LHCN-M2 (cell line): ENCODE measurements around the gene PPP1R26. TPM values are rescaled to one million over a fixed set of nuclear protein-coding genes. Genes with fewer than 3 reads are reported as not detected.
A peak's percentile ranks its signal among the peaks of the same experiment; 100 is the strongest.

Experiments used
- DNase-seq: peaks from one replicate; pipeline ENCODE4 v3.0.0-alpha.2; 2012; ENCODE audit warnings: low read depth
- total RNA-seq: library from RNA; depleted of rRNA; stranded (reverse); fragments of >200 nt; gene quantifications from 2 replicates; pipeline ENCODE4 v1.2.3, GENCODE V29; 2014

PPP1R26 gene
- total RNA-seq, 1 experiment from 2014 or later = 9.2 TPM

DNA sequence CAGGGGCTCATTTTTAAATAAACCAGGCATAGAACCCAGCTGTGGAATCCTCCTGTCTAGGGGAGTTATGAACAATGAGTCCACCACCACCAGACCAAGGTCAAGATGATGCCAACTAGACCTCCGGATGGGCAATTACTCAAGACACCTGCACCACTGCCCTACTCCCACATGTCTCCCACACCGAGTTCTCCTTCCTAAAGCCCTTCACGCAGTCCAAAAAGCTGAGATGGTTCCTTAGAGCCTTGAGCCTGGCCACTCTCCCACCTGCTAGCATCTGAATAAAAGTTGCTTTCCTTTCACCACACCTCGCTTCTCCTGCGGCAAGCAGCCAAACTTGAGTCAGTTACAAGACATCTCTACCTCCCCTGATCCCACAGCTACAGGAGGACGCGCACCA lies 15.4 kb upstream of the PPP1R26 start:
- DNase-seq = no peak

DNA sequence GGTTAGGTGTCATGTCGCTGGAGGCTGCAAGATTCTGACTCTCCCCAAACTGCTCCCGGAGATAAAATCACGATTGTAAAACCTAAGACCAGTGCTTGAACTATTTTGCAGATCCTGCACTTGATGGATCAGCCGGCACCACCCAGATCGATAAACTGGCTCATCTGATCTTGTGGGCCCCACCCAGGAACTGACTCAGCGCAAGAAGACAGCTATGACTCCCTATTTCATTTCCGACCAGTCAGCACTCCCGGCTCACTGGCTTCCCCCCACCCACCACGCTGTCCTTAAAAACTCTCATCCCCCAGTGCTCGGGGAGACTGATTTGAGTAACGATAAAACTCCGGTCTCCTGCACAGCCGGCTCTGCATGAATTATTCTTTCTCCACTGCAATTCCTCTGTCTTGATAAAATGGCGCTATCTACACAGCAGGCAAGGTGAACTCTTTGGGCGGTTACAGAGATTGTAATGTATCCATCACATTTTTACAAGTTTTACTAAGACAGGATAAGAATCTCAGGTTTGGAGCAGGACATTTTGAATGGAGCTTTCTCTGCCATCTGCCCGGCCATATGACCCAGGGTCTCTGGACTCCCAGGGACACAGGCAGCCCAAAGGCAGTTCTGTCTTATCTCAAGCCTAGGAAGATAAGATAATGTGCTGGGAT lies 10.6 kb upstream of the PPP1R26 start:
- DNase-seq = no peak

DNA sequence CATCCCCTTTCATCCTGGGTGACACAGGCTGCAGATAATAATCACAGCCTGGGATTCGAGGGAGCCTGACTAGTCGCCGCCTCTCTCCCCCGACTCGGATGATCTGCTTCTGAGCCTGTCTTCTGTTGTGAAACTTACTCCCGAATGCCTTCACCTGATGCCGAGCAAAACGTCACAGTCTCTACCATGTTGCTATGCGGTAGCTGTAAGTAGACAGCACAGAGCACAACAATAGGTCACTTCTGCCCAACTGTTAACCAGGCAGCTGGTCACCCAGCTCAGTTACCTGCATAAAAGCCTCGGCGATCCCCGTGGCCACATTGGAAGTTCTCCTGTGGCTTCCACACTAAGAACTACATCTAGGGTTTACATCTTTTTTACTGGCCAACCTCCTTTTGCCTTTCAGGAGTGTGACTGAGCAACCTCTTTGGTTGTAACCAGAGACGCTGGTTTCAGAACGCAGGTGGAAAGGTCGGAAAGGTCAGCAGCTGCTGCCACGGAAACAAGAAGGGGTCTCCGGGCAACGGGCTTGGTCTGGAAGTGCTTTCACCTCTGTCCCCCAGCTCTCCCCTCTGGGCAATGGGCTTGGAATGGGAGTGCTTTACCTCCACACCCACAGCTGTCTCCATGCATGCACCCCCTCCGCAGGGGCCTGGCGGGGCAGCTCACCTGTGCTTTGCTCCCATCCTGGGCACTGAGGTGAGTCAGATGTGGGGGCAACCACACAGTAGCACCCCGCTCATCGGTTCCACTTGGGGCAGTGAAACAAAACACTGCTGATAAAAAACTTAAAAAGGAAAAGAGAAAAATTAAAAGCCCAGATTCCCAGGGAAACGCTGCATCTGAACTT lies 7.6 kb upstream of the PPP1R26 start:
- DNase-seq = no peak

DNA sequence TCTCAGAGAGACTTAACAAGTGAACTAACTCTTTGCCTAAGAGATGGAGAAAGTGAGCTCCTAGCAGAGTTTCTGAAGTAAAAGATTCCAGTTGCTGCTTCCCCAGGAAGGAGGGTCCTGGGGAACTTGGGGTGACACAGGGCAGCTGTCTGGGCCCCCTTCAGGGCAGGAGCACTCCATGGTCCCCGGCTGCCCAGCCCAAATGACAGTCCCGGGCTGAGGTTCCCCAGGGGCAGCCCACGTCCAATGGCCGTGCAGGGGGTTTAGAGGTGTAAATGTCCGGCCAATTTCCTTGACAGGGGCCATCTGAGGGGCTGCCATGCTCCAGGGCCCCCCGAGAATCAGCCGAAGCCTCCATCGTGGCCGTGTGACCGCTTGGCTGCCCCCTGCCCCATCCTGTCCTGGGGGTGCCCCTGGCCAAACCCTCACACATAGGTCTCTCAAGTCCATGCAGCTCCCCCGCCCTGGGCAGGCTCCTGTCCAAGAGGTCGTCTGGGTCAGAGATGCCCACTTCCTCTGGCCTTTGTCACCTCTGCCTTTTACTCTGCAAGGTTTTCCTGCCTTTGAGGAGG lies 5.5 kb upstream of the PPP1R26 start:
- no peak for DNase-seq

DNA sequence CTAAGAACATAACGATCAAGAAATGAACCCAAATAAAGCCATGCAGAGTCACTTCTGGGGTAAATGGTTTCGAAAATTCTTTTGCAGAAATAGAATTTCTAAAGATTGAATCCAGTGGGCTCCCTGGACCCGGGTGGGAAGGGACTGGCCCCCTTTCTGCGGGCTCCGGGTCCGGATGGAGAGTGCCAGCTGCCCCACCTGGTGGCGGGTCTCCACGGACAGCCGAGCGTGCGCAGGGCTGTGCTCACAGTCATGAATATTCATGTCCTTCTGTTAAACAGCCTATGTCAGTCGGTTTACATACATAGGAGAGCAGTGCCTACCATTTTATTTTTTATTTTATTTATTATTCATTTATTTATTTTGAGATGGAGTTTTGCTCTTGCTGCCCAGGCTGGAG lies 4.7 kb upstream of the PPP1R26 start:
- no peak for DNase-seq

DNA sequence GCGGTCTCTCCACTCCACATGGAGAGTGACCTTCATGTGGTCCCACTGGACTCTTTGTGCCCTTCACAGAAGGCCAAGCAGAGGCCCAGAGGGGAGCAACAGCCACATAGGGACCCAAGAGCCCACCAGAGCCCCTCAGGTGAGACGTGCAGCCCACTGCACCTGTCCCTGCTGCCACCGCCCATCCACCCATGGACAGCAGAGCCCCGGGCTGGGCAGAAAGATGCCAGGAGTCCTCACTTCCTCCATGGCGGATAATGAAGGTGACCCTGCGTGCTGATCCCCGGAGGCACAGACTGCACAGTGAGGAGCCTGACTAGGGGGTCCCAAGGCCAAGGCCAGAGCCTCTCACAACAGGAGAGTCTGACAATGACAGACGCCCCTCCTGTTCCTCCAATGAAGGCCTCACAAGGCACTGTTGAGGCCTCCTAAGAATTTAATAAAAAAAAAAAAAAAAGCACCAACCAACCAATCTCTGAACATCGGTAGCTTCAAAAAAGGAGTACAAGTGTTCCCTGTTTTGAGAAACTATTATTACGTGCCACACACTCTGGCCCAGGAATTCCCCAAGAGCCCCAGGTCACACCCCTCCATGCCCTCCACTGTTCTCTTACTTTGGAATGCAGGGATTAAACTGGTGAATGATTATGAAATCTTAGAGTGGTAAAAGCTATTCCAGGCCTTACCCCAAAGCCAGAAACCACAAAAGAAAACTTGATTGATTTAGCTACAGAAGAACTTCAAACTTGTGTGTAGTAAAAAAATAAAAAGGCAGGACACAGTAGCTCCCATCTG lies 2.8 kb upstream of the PPP1R26 start:
- peak; percentile 67 for DNase-seq

DNA sequence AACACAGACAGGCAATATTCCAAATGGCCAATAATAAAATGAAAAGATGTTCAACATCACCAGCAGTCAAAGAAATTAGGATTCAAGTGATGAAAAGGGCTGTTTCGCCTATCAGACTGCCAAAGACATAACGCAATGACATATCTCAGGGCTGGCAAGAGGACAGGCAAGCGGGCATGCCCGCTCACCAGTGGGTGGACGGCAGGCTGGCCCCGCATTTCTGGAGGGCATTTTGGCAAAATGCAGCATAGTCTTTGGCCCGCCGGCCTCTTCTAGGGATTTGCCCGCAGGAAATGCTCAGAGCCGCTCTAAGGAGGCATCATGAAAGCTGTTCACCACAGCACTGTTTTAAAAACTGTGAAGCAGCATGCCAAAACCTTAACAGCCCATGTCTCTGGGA lies 1.4 kb upstream of the PPP1R26 start:
- no peak for DNase-seq

DNA sequence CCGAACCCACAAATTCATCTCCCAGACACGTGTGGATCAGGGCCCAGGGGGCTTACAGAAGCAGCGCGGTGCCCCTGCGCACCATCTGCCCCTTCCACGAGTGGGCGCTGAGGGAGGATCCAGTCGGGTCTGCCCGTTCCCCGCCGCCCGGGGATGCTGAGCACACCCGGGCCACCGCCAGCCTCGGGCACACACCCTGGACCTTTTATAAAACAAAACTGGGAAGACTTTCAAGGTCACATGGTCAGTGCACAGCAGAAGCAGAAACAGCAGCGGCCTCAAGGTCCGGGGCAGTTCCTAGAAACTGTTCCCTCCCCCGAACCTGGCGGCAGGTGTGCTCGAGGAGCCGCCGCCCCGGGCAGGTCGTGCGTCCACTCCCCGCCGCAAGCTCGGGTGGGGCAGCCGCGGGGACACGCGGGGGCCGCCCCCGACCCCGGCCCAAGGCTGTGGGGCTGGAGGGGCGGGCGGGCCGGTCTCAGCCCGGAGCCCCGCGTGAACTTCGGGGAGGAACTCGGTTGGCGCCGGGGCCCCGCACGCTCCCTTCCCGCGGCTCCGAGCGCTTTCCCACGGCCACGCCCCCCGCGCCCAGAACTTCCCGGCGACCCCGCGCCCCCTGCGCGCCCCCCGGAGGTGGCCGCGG lies 633 bp upstream of the PPP1R26 start:
- DNase-seq = no peak

DNA sequence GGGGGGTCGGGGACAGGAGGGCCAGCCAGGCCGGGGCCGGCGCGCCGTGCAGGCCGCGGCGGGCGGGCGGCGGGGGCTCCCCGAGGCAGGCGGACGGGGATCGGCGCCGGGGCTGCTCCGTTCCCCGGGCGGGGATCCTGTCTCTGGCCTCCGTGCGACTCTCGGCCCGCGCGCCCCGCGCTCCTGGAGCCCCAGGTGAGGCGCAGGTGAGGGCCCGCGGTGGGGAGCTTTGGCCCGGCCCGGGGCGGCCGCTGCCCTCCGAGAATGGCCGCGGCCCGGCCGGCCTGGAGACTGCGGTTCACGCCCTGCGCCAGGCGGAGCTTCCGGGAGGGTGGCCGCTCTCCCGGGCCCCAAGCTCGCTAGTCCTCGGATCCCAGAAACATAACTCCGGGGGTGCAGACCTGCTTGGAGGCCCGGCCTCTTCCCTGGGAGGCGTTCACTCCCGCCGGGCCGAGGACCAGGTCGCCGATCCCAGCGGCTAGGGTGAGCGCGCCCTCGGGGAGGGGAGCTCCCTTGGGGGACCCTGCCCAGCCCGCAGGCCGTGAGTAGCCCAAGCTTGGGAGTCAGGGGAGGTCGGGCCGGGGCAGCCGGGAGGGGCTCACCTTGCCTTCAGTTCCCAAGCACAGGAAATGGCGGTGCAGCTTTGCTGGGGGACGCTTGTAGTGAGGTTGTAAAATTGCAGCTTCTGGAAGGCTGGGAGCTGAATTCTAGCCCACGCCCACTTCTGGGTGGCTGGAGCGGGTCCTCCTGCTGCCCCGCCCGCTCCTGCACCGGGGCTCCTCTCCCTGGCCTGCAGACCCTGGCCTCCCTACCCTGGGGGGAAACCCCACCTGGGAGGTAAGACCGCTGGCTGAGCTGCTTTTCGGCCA lies 723 bp downstream of the PPP1R26 start:
- peak; percentile 26 for DNase-seq

DNA sequence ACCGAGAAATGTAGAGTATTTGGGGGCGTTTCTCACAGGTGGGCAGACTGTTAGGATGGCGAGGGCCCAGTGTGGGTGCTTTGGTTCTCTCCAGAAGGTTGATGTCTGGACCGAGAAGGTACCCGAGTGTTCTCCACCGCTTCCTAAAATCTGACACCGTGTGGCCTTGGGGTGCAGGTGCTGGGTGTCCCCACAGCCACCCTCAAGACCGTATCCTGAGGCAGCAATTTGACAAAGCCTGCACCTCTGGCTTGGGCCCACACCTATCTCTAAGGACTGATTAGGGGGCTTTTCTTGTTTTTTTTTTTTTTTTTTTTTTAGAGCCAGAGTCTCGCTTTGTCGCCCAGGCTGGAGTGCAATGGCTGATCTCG lies 1.3 kb downstream of the PPP1R26 start:
- no peak for DNase-seq

DNA sequence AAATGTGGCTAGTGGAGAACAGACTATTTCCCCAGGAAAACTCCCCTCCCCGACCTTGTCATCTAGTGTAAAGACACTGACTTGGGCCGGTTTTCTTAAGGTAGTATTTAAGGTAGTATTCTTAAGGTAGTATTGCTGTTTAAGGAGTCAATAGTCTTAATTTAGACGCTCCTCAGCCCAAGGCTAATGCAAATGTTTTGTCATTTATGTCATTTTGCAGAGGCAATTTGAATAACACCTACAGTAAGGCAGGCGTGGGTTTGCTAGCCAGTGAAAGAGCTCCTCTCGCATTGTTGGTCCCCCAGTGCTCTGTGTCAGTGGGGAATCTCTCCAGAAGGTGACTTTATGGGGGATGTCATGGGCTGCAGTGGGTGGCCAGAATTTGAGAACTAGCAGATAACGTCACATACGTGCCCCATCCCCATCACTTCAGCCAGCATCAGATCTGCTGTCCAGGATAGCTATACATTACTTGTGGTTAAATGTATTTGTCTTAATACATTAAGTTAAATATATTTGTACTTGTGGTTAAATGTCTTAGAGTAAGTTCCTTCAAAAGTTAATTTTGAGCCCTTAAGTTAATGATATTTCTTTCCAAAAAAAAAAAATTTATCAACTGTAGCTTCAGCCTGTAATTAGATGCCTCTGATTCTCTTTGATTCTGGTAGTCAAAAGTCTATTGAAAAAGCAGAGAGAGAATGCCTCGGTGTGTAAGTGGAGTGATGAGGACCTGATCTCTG lies 2.6 kb downstream of the PPP1R26 start:
- no peak for DNase-seq

DNA sequence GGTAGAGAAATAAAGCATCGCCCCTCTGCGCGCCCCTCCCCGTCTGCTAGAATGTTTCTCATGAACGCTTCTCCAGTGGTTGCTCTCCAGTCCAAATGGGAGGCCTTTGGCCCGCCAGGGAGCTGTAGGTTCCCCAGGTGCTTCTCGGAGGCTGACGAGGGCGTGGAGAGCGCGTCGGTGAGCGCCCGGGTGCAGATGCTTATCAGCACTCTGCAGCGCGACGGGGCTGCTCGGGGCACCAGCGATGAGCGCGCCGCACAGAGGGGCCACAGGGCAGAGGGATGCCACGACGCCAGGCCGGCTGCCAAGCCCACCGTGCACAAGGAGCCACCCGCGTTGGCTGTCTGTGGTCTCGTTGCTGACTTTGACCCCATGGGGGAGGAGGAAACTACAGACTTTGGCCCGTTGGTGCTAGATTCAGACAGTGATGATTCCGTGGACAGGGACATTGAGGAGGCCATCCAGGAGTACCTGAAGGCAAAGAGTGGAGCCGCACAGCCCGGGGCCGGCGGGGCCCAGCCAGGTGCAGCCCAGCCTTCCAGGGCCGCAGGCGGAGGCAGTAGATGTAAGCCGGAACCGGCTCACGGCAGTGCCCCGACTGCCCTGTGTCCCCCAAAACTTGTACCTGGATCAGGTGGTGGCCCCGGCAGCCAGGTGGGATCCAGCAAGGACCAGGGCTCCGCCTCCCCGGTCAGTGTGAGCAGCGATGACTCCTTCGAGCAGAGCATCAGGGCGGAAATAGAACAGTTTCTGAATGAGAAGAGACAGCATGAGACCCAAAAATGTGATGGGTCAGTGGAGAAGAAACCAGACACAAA lies 5.1 kb downstream of the PPP1R26 start:
- DNase-seq = no peak

DNA sequence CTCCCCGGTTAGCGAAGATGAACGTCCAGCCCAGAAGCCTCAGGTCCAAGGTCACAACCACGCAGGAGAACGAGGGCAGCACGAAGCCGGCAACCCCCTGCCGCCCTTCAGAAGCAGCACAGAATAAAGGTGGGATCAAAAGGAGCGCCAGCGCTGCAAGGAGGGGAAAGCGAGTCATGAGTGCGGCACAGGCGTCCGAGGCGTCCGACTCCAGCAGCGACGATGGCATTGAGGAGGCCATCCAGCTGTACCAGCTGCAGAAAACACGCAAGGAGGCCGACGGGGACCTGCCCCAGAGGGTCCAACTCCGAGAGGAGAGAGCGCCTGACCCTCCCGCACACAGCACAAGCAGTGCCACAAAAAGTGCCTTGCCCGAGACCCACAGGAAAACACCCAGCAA lies 5.8 kb downstream of the PPP1R26 start:
- no peak for DNase-seq

DNA sequence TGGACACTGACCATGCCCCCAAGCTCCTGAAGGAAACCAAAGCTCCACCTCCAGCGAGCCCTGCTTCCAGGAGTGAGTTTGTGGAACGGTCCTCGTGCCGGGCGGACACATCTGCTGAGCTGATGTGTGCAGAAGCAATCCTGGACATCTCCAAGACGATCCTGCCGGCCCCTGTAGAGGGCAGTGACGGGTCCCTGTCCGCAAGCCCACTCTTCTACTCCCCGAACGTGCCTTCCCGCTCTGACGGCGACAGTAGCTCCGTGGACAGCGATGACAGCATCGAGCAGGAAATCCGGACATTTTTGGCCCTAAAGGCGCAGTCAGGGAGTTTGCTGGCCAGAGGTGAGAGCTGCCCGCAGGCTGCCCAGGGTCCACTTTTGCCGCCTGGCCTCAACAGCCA lies 6.2 kb downstream of the PPP1R26 start:
- no peak for DNase-seq

DNA sequence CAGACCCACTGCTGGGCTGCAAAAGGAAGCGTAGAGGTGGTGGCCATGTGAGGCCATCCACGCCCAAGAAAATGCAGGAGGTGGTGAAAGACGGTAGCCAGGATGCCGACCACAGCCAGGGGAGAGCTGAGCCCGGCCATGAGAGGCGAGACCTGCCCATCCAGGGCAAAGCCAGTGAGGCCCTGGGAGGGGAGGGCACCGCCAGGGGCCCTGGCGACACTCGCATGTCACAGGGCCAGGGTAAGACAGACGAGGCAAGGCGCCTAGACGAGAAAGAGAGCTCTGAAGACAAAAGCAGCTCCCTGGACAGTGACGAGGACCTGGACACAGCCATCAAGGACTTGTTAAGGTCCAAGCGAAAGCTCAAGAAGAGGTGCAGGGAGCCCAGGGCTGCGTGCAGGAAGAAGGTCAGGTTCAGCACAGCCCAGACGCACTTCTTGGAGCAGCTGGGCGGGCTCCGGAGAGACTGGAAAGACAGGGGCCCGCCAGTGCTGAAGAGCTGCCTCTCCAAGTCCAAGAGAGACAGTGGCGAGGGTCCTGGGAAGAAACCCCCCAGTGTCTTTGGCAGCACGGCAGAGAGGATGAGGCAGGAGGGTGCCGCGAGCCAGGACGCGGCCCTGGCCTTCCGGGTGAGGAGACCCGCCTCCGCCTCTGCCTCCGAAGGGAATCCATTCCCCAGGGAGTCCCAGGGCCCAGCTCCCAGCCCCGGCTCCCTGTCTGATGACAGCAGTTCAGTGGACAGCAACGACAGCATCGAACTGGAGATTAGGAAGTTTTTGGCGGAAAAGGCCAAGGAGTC lies 6.9 kb downstream of the PPP1R26 start:
- DNase-seq = no peak

DNA sequence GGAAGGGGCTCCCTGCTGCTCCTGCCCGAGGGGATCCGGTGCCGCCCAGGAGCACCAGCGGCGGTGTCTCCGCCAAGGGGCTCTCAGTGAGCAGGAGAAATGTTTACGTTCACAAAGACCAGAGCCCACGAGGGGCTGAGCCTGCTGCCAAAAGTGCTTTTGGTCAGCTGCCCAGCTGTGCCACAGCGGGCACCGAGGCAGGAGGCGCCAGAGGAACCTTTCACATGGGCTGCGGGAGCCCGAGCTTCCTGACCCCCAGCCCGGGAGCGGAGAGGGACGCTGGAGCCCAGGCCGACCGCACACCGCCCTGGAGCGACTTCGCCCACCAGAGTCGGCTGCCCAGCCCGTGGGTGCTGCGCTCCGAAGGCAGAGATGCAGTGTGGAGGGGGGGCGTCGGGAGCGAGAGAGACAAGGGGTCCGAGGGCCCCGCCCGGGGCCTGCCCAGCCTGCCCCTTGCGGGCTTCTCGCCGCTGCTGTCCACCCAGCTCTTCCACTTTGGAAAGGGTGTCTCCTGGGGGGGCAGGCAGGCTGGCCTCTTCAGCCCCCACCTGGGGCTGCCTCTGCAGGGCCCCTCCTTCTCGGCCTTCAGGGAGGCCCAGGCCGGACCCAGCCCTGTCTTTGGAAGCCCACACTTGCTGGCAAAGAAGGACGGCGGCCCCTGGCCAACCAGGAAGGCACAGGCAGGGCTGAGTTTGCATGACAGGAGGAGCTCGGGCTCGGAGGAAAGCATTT lies 7.9 kb downstream of the PPP1R26 start:
- no peak for DNase-seq

DNA sequence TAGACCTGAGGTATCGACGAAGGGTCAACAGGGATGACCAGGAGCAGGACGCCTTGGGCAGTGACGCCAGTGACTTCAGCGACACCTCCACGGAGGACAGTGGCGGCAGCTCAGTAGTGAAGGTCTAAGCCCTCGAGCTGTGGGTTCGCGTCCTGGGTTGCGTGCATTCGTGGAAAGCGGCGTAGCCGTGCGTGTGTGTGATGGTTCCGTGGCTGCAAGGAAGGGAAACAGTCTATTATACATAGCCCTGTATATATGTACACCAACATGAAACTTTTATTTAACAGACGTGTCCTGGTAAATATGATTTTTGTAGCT lies 8.4 kb downstream of the PPP1R26 start:
- no peak for DNase-seq

DNA sequence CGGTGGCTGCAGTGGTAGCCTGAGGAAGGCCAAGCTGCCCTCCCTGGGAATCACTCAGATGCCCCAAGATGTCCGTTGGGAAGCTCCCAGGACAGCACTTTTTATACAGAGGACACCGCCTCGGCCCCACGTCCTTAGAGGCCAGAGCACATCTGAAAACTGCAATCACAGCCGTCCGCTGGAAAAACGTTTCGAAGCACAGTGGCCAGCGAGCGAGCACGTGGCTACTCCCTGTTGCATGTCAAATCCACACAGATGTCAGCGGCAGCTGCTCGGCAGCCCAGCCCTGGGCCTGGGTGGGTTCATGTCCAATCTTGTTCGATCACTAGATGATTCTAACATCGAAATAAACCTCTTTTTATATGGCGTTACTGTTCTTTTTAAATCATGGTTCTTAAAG lies 8.9 kb downstream of the PPP1R26 start:
- no peak for DNase-seq
